Brain microvascular endothelial cell (primary cell): ENCODE data around the gene GLDN.

Experiments
- DNase-seq: peaks from one replicate; pipeline ENCODE4 v3.0.0-alpha.2; 2020
- H3K27ac ChIP-seq: fragments of 250-450 bp; sonication (Bioruptor Pico); 2 replicates; pipeline ENCODE4 v1.5.1; 2020; ENCODE audit warnings: mild to moderate bottlenecking, moderate library complexity
- H3K27me3 ChIP-seq: fragments of 250-450 bp; sonication (Bioruptor Pico); replicated peaks from 2 replicates; pipeline ENCODE4 v1.5.1; 2020; ENCODE audit warnings: mild to moderate bottlenecking
- H3K36me3 ChIP-seq: fragments of 250-450 bp; sonication (Bioruptor Pico); replicated peaks from 2 replicates; pipeline ENCODE4 v1.5.1; 2020; ENCODE audit warnings: mild to moderate bottlenecking
- H3K4me3 ChIP-seq: 2 replicates; pipeline ENCODE4 v1.5.1; 2011; ENCODE audit warnings: low read depth, mild to moderate bottlenecking, control low read depth, low read length, moderate library complexity
- in situ Hi-C: cut with HindIII; loops from 2 replicates; pipeline ENCODE4 v1.10.0; 2017; ENCODE audit warnings: low sequenced_read_pairs, low pct_ligation_motif_present
- TF ChIP-seq, protein P1 (sequence below): IDR thresholded peaks from 2 replicates; pipeline ENCODE4 v1.5.1; 2011; ENCODE audit warnings: low read depth, mild to moderate bottlenecking, moderate library complexity, low read length, control low read depth, inconsistent platforms; ENCODE audit errors: missing control alignments

The GLDN gene

DNA sequence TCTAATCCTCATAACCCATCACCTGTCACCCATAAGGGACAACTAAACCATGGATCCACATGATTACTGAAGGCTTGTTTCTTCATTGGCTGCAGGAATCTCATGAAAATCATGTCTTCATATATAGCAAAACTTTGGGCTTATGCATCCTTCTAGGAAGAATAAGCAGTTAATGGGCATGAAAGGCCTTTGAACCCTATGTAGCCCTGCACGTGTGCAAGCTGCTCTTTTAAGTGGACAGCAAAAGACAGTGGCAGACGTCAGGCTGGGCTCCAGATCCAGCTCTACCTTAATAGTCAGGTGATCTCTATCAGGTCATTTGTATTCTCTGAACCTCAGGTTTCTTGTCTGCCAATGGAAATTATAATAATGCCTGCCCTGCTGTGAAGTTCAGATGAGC is 21.9 kb upstream of the GLDN start:
- no peaks in the 10 kb centered on the region for H3K36me3 ChIP-seq
- in situ Hi-C loops = no loop called here
- no peak for DNase-seq
- H3K4me3 ChIP-seq = no peak overlapping the region
- H3K27me3 ChIP-seq = no peaks in the 10 kb centered on the region
- H3K27ac ChIP-seq = no peak overlapping the region
- TF ChIP-seq, protein P1, sequence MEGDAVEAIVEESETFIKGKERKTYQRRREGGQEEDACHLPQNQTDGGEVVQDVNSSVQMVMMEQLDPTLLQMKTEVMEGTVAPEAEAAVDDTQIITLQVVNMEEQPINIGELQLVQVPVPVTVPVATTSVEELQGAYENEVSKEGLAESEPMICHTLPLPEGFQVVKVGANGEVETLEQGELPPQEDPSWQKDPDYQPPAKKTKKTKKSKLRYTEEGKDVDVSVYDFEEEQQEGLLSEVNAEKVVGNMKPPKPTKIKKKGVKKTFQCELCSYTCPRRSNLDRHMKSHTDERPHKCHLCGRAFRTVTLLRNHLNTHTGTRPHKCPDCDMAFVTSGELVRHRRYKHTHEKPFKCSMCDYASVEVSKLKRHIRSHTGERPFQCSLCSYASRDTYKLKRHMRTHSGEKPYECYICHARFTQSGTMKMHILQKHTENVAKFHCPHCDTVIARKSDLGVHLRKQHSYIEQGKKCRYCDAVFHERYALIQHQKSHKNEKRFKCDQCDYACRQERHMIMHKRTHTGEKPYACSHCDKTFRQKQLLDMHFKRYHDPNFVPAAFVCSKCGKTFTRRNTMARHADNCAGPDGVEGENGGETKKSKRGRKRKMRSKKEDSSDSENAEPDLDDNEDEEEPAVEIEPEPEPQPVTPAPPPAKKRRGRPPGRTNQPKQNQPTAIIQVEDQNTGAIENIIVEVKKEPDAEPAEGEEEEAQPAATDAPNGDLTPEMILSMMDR = no peak

DNA sequence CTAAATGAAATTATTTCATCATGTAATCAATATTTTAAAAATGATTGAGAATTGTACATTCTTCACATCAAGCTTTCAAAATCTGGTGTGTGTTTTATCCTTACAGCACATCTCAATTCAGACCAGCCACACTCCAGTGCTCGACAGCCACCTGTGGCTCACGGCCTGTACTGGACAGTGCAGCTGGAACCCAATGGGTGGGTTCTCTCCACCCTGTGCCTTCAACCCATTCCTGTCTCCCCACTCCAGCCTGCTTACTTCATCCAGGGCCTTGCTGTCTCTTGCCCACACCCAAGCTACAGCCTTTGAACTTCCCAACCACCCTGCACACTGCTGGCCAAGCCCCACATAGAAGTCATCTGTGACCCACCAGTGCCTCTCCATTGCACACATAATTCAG is 20.6 kb upstream of the GLDN start:
- H3K4me3 ChIP-seq = no peak overlapping the region
- H3K27ac ChIP-seq = no peak overlapping the region
- H3K36me3 ChIP-seq = no peaks in the 10 kb centered on the region
- in situ Hi-C loops = no loop called here
- no peaks in the 10 kb centered on the region for H3K27me3 ChIP-seq
- TF ChIP-seq, protein P1 = no peak
- DNase-seq = no peak

DNA sequence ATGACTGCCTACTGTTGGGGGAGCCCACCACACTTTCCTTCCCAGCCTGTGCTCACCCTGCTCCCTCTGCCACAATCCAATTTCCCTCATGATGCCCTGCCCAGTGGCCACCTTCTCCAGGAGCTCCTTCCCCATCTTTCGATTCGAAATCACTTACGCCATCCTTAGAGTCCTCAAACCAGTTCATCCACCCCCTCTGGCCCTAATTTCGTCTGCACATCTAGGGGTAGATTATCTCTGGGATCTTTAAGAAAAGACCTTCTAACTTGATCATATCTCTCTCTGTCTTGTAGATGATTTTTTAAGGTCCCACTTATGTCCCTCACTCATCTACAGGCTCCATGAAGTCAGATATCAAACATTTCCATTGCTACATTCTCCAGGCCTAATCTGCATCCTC is 20.1 kb upstream of the GLDN start:
- Histone ChIP-seq H3K4me3 (no peak overlapping the region), H3K36me3 (no peaks in the 10 kb centered on the region), H3K27me3 (no peaks in the 10 kb centered on the region), H3K27ac (no peak overlapping the region)
- TF ChIP-seq, protein P1 = no peak
- in situ Hi-C loops = no loop called here
- DNase-seq = no peak

DNA sequence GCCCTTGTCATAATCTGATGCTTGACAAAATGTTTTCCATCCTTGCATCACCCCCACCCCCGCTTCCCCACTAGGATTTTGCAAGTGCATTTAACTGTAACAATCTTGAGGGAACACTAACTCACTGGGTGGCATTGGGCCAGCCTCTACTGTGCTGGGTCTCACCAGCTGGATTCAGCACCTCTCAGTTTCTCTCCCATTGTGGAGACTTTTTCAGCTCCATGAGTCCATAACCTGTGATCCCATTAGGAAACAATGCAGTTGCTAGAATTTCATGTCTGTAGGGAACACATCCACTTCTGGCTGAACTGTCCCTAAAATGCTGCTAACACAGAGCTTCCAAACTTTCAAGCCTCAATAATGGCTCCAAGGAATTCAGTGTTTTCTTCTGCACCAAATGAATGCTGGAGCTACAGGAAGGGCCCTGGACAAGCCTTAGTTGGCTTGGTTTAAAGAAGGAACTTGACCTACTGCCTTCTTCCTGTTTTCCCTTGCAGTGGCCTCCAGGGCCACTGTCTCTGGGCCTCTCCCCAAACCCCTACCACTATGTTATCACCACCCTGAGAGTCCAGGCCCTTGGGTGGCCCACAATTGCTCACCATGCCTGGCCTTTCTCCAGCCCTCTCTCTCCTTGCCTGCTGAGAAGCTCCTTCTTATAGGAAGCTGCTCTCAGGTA is 18.7 kb upstream of the GLDN start:
- Histone ChIP-seq H3K4me3 (no peak overlapping the region), H3K27ac (no peak overlapping the region), H3K27me3 (no peaks in the 10 kb centered on the region), H3K36me3 (no peaks in the 10 kb centered on the region)
- TF ChIP-seq, protein P1 = no peak
- no peak for DNase-seq
- in situ Hi-C loops = no loop called here

DNA sequence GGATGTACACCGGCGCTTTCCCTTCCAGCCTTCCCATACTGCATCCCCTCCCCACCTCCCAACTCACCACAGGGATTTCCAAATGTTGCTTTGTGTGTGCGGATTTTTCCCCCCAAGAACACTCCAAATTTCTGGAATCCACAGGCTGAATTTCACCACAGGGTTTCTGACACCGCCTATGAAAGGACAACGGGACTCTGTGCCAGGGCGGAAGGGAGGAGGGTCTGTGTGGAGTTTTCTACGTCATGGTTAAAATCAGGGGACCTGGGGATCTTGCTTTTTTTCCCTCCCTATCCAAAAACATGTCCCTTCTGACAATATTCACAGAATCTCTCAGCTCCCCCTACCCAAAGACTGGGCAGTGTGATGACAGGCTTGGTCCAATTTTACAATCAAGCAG is 17.7 kb upstream of the GLDN start:
- Histone ChIP-seq H3K27ac (no peak overlapping the region), H3K36me3 (no peaks in the 10 kb centered on the region), H3K27me3 (no peaks in the 10 kb centered on the region), H3K4me3 (no peak overlapping the region)
- DNase-seq = no peak
- in situ Hi-C loops = no loop called here
- TF ChIP-seq, protein P1 = no peak

DNA sequence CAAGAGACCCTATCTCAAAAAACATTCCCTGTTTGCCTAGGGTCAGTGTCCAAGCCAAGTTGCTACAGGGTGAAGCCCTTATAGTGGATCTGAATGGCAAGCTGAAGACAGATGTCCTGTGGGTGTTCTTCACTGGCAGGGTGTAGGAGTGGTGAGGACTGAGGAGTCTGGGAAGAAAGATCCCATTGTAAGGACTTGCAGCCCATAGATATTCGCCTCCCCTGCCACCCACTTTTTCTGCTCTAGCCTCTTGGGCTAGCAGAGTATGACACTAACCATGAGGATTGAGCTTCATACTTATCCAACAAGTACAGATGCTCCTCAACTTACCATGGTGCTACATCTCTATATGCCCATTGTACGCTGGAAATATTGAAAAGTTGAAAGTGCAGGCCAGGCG is 16.3 kb upstream of the GLDN start:
- no peak overlapping the region for H3K4me3 ChIP-seq
- H3K27ac ChIP-seq = no peak overlapping the region
- DNase-seq = no peak
- in situ Hi-C loops = no loop called here
- TF ChIP-seq, protein P1 = no peak
- no peaks in the 10 kb centered on the region for H3K36me3 ChIP-seq
- H3K27me3 ChIP-seq = no peaks in the 10 kb centered on the region
